ENCODE results near the gene RNF145. TPM values are rescaled to one million over a fixed set of nuclear protein-coding genes. Genes with fewer than 3 reads are reported as not detected.
"Not testable (repeated sequence)": the region's sequence is repeated elsewhere in the genome, so short reads cannot be mapped to it uniquely, and the experiment has no call there.

RNF145 gene
- total and polyA plus RNA-seq, 2 donors (not counting 1 experiment from before 2014, with no cell fraction given): 24.5 to 57.2 TPM

- Histone ChIP-seq H3K36me3 (replicated peaks in 1 of 2; ENCODE audit: control extremely low read depth in 1 of 2, control insufficient read depth in 1 of 2, extremely low read depth in 1 of 2, insufficient read depth in 2 of 2, low read length in 1 of 2) (no peaks in the 10 kb centered on the region), H3K27me3 (replicated peaks in 1 of 4; ENCODE audit: control extremely low read depth in 1 of 4, control insufficient read depth in 3 of 4, insufficient read depth in 4 of 4, low read length in 3 of 4) (no peaks in the 10 kb centered on the region), H3K4me3 (ENCODE audit: control extremely low read depth in 1 of 5, extremely low read depth in 1 of 5, insufficient read depth in 1 of 5, low read depth in 2 of 5, low read length in 4 of 5) (no peak overlapping the region), H3K4me2 (replicated peaks; ENCODE audit: low read depth, low read length, poor library complexity, severe bottlenecking) (no peak overlapping the region), H4K20me1 (ENCODE audit: control insufficient read depth, insufficient read depth, low read length, poor library complexity, severe bottlenecking) (no peaks in the 10 kb centered on the region), H3K4me1 (ENCODE audit: control insufficient read depth in 2 of 2, insufficient read depth in 2 of 2, low read length in 2 of 2) (no peaks in the 10 kb centered on the region), H2AFZ (ENCODE audit: insufficient read depth, low read depth, low read length, poor library complexity, severe bottlenecking) (no peak overlapping the region), H3K9ac (ENCODE audit: low read length) (no peak overlapping the region), H3K9me3 (ENCODE audit: control extremely low read depth in 1 of 3, control insufficient read depth in 2 of 3, insufficient read depth in 1 of 3, low read length in 2 of 3) (no peaks in the 10 kb centered on the region), H3K79me2 (ENCODE audit: control insufficient read depth, insufficient read depth, low read length) (no peaks in the 10 kb centered on the region), H3K27ac (ENCODE audit: low read length in 2 of 2) (no peak overlapping the region)
- no peak for TF ChIP-seq CTCF (IDR thresholded peaks at IDR 0.05)
- TF ChIP-seq EZH2 (IDR thresholded peaks at IDR 0.05; ENCODE audit: borderline replicate concordance, insufficient read depth, low read depth, low read length, poor library complexity, severe bottlenecking): no peak
- no CpG with 5 or more reads among the region's 2 CpGs for WGBS (ENCODE audit: insufficient coverage)
- Mint-ChIP-seq H3K27me3 (peaks cover 7% of the 10 kb centered on the region), H3K4me1 (no peaks in the 10 kb centered on the region), H3K9me3 (ENCODE audit: insufficient read depth) (no peaks in the 10 kb centered on the region), H3K4me3 (no peak overlapping the region), H3K27ac (no peak overlapping the region)
- CTCF ChIA-PET: no interaction called here
- no peak for ATAC-seq (ENCODE audit: low read depth)
- DNase-seq: no peak
- POLR2A ChIA-PET: no interaction called here
- intact Hi-C loops (cut with micrococcal nuclease): no loop called here
These were observed 21.8 kb upstream of the RNF145 start for GRCh38 chr5:159231167-159231566.

DNA sequence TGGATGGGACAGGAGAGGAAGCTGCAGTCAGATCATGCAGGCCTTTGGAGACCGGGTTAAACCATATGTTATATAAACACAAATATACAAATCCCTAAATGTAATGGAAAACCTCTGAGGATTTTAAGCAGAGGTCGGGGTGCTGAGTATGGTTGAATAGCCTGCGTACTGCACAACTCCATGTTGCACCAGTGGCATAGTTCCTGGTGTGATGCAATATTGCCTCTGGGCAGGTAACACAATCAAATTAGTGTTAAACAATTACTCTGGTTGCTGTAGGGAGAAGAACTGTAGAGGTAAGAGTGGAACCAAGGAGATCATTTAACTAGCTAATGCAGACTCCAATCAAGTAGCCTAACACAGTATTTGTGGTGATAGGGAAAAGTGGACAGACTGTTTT is 21.3 kb upstream of the RNF145 start:
- Histone ChIP-seq H3K9me3 (ENCODE audit: control extremely low read depth in 1 of 3, control insufficient read depth in 2 of 3, insufficient read depth in 1 of 3, low read length in 2 of 3) (no peaks in the 10 kb centered on the region), H3K4me2 (replicated peaks; ENCODE audit: low read depth, low read length, poor library complexity, severe bottlenecking) (no peak overlapping the region), H4K20me1 (ENCODE audit: control insufficient read depth, insufficient read depth, low read length, poor library complexity, severe bottlenecking) (no peaks in the 10 kb centered on the region), H3K27ac (ENCODE audit: low read length in 2 of 2) (no peak overlapping the region), H3K79me2 (ENCODE audit: control insufficient read depth, insufficient read depth, low read length) (no peaks in the 10 kb centered on the region), H3K9ac (ENCODE audit: low read length) (no peak overlapping the region), H3K4me1 (ENCODE audit: control insufficient read depth in 2 of 2, insufficient read depth in 2 of 2, low read length in 2 of 2) (no peaks in the 10 kb centered on the region), H3K4me3 (ENCODE audit: control extremely low read depth in 1 of 5, extremely low read depth in 1 of 5, insufficient read depth in 1 of 5, low read depth in 2 of 5, low read length in 4 of 5) (no peak overlapping the region), H2AFZ (ENCODE audit: insufficient read depth, low read depth, low read length, poor library complexity, severe bottlenecking) (no peak overlapping the region), H3K27me3 (replicated peaks in 1 of 4; ENCODE audit: control extremely low read depth in 1 of 4, control insufficient read depth in 3 of 4, insufficient read depth in 4 of 4, low read length in 3 of 4) (no peaks in the 10 kb centered on the region), H3K36me3 (replicated peaks in 1 of 2; ENCODE audit: control extremely low read depth in 1 of 2, control insufficient read depth in 1 of 2, extremely low read depth in 1 of 2, insufficient read depth in 2 of 2, low read length in 1 of 2) (no peaks in the 10 kb centered on the region)
- no peak for DNase-seq
- TF ChIP-seq CTCF (IDR thresholded peaks at IDR 0.05): no peak
- TF ChIP-seq EZH2 (IDR thresholded peaks at IDR 0.05; ENCODE audit: borderline replicate concordance, insufficient read depth, low read depth, low read length, poor library complexity, severe bottlenecking): no peak
- no peak for ATAC-seq (ENCODE audit: low read depth)
- Mint-ChIP-seq H3K27me3 (peaks cover 7% of the 10 kb centered on the region), H3K27ac (no peak overlapping the region), H3K4me1 (no peaks in the 10 kb centered on the region), H3K4me3 (no peak overlapping the region), H3K9me3 (ENCODE audit: insufficient read depth) (no peaks in the 10 kb centered on the region)
- ChIA-PET CTCF (interaction anchor here (1.4 kb wide), 1 partner anchor 10 kb away, joined by 4 read pairs; no protein-coding TSS in a partner anchor), POLR2A (no interaction called here)
- WGBS (ENCODE audit: insufficient coverage): 80% methylated on average over 2 of the region's 3 CpGs
- intact Hi-C loops (cut with micrococcal nuclease): no loop called here

- no CpG with 5 or more reads among the region's 5 CpGs for WGBS (ENCODE audit: insufficient coverage)
- H3K4me1 Mint-ChIP-seq; H3K4me1 ChIP-seq (ENCODE audit: control insufficient read depth in 2 of 2, insufficient read depth in 2 of 2, low read length in 2 of 2); CTCF ChIA-PET; H3K27me3 ChIP-seq (replicated peaks in 1 of 4; ENCODE audit: control extremely low read depth in 1 of 4, control insufficient read depth in 3 of 4, insufficient read depth in 4 of 4, low read length in 3 of 4); ATAC-seq (ENCODE audit: low read depth); H4K20me1 ChIP-seq (ENCODE audit: control insufficient read depth, insufficient read depth, low read length, poor library complexity, severe bottlenecking); H3K4me2 ChIP-seq (replicated peaks; ENCODE audit: low read depth, low read length, poor library complexity, severe bottlenecking); H2AFZ ChIP-seq (ENCODE audit: insufficient read depth, low read depth, low read length, poor library complexity, severe bottlenecking); H3K9me3 Mint-ChIP-seq (ENCODE audit: insufficient read depth); POLR2A ChIA-PET; H3K79me2 ChIP-seq (ENCODE audit: control insufficient read depth, insufficient read depth, low read length); H3K27ac Mint-ChIP-seq; H3K4me3 Mint-ChIP-seq; H3K9me3 ChIP-seq (ENCODE audit: control extremely low read depth in 1 of 3, control insufficient read depth in 2 of 3, insufficient read depth in 1 of 3, low read length in 2 of 3); H3K4me3 ChIP-seq (ENCODE audit: control extremely low read depth in 1 of 5, extremely low read depth in 1 of 5, insufficient read depth in 1 of 5, low read depth in 2 of 5, low read length in 4 of 5); H3K36me3 ChIP-seq (replicated peaks in 1 of 2; ENCODE audit: control extremely low read depth in 1 of 2, control insufficient read depth in 1 of 2, extremely low read depth in 1 of 2, insufficient read depth in 2 of 2, low read length in 1 of 2); H3K27ac ChIP-seq (ENCODE audit: low read length in 2 of 2); H3K9ac ChIP-seq (ENCODE audit: low read length); DNase-seq; intact Hi-C loops (cut with micrococcal nuclease): not testable (repeated sequence)
- peaks cover 15% of the 10 kb centered on the region for H3K27me3 Mint-ChIP-seq
These were observed 18.7 kb upstream of the RNF145 start for GRCh38 chr5:159228097-159228496.
